ENCODE measurements around the gene WDR20. TPM values are rescaled to one million over a fixed set of nuclear protein-coding genes. Genes with fewer than 3 reads are reported as not detected.
A peak's percentile ranks its signal among the peaks of the same experiment; 100 is the strongest.

Gene WDR20
- total RNA-seq, 4 donors from 2014 or later: 27.3 to 39.4 (median 33.0) TPM

- TF ChIP-seq EP300 (IDR thresholded peaks at IDR 0.05) (no peak), POLR2A (IDR thresholded peaks at IDR 0.05) (no peak), POLR2AphosphoS5 (IDR thresholded peaks at IDR 0.05) (no peak)
- TF ChIP-seq, protein P1, sequence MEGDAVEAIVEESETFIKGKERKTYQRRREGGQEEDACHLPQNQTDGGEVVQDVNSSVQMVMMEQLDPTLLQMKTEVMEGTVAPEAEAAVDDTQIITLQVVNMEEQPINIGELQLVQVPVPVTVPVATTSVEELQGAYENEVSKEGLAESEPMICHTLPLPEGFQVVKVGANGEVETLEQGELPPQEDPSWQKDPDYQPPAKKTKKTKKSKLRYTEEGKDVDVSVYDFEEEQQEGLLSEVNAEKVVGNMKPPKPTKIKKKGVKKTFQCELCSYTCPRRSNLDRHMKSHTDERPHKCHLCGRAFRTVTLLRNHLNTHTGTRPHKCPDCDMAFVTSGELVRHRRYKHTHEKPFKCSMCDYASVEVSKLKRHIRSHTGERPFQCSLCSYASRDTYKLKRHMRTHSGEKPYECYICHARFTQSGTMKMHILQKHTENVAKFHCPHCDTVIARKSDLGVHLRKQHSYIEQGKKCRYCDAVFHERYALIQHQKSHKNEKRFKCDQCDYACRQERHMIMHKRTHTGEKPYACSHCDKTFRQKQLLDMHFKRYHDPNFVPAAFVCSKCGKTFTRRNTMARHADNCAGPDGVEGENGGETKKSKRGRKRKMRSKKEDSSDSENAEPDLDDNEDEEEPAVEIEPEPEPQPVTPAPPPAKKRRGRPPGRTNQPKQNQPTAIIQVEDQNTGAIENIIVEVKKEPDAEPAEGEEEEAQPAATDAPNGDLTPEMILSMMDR (IDR thresholded peaks at IDR 0.05): no peak
These were observed 80.3 kb downstream of the WDR20 start for GRCh38 chr14:102220031-102220430.

DNA sequence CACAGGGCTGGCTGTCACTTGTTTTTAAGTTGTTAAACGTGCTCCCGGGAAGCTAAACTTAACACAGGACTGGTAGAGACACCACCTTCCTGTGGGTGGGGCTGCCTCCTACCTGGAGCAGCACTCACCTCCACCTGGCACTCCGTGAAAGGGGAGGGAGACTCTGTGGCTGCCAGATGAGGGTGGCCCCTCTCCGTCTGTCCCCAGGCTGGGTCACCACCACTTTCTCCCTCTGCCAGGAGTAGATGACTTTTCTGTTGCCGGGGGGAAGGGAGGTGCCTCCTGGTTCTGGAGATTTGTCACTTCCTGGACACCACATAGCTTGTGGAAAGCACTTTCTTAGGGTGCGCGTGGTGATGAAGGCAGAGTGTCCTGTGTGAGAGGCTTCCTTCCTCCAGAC lies 81.3 kb downstream of the WDR20 start:
- TF ChIP-seq, protein P1 (IDR thresholded peaks at IDR 0.05): no peak
- no peak for TF ChIP-seq POLR2AphosphoS5 (IDR thresholded peaks at IDR 0.05)
- no peaks in the 10 kb centered on the region for H3K9me3 ChIP-seq
- no peak for DNase-seq (ENCODE audit: low spot score in 2 of 2)
- H3K4me1 ChIP-seq: peaks cover 9% of the 10 kb centered on the region
- H3K27me3 ChIP-seq: no peaks in the 10 kb centered on the region
- peak overlapping the region; percentile 13 for H3K27ac ChIP-seq
- 27% methylated on average over 7 of the region's 7 CpGs for WGBS
- H3K36me3 ChIP-seq: peaks cover 8% of the 10 kb centered on the region
- no peak overlapping the region for H3K4me3 ChIP-seq

More at GRCh38 chr14:102220031-102220430, 80.3 kb downstream of the WDR20 start:
- peaks cover 8% of the 10 kb centered on the region for H3K36me3 ChIP-seq
- no peaks in the 10 kb centered on the region for H3K27me3 ChIP-seq
- no peak overlapping the region for H3K27ac ChIP-seq
- 76% methylated on average over 10 of the region's 12 CpGs for WGBS
- no peak for DNase-seq (ENCODE audit: low spot score in 2 of 2)
- H3K4me1 ChIP-seq: peaks cover 18% of the 10 kb centered on the region
- H3K4me3 ChIP-seq: no peak overlapping the region
- H3K9me3 ChIP-seq: no peaks in the 10 kb centered on the region

DNA sequence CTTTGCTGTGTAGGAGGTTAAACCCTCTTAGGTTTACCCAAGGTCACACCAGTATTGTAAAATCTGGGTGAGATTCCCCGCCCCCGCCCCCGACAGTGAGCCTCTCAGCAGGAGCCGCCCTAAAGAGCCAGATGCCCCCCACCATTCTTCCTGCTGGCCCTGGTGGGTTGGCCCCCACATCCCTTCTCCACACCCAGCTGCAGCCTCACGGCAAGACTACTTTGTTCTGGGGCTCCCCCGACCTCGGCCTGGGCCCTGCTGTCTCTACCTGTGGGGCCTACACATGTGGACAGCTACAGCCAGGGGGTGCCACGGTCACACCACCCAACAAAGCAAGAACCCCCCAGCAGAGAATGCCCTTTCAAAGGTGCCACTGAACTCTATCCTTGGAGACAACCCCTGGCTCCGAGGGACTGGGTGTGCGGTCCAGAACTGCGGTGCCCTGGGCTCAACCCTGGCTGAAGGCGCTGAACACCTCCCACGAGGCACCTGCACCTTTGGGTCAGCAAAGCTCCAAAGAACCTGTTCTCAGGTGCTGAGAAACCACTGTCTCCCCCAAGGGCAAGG lies 82.4 kb downstream of the WDR20 start:
- no peak overlapping the region for H3K4me3 ChIP-seq
- 87% methylated on average over 11 of the region's 13 CpGs for WGBS
- H3K27me3 ChIP-seq: no peaks in the 10 kb centered on the region

DNA sequence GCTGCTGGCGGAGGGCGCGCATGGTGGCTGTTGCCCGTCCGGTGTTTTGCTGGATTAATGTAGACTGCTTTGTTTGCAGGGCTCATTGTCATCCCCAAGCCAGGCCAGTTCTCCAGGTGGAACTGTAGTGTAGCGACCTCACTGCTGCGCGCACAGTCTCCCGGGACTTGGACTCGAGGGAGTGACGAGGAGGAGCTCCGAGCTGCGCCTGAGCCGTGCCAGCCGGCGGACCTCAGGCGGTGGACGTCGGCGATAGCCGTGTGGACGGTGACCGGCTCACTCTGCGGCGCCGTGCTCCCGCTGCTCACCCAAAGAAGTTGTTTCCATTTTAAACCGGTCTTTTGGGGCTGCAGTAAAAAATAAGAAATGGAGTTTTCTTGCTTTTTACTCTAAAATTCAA lies 83.1 kb downstream of the WDR20 start:
- Histone ChIP-seq H3K27ac (no peak overlapping the region), H3K36me3 (peaks cover 8% of the 10 kb centered on the region), H3K4me1 (peaks cover 9% of the 10 kb centered on the region), H3K27me3 (no peaks in the 10 kb centered on the region), H3K9me3 (no peaks in the 10 kb centered on the region), H3K4me3 (no peak overlapping the region)
- TF ChIP-seq POLR2AphosphoS5 (IDR thresholded peaks at IDR 0.05) (no peak), POLR2A (IDR thresholded peaks at IDR 0.05) (no peak), EP300 (IDR thresholded peaks at IDR 0.05) (no peak)
- TF ChIP-seq, protein P1 (IDR thresholded peaks at IDR 0.05): no peak
- 94% methylated on average over 28 of the region's 28 CpGs for WGBS
- DNase-seq (ENCODE audit: low spot score in 2 of 2): no peak

More for the DNA sequence above, 82.4 kb downstream of the WDR20 start:
- peaks cover 9% of the 10 kb centered on the region for H3K4me1 ChIP-seq
- no peak for DNase-seq (ENCODE audit: low spot score in 2 of 2)
- no peaks in the 10 kb centered on the region for H3K9me3 ChIP-seq
- H3K36me3 ChIP-seq: peaks cover 8% of the 10 kb centered on the region
- H3K27ac ChIP-seq: no peak overlapping the region
- no peak for TF ChIP-seq POLR2AphosphoS5 (IDR thresholded peaks at IDR 0.05)
- TF ChIP-seq EP300 (IDR thresholded peaks at IDR 0.05): no peak
- TF ChIP-seq, protein P1 (IDR thresholded peaks at IDR 0.05): no peak

GRCh38 chr14:102223682-102224081 lies 84.0 kb downstream of the WDR20 start:
- no peak for DNase-seq (ENCODE audit: low spot score in 2 of 2)
- peaks cover 8% of the 10 kb centered on the region for H3K36me3 ChIP-seq
- no peak overlapping the region for H3K27ac ChIP-seq
- 90% methylated on average over 6 of the region's 6 CpGs for WGBS
- no peaks in the 10 kb centered on the region for H3K27me3 ChIP-seq
- TF ChIP-seq POLR2A (IDR thresholded peaks at IDR 0.05) (no peak), EP300 (IDR thresholded peaks at IDR 0.05) (no peak)
- peaks cover 9% of the 10 kb centered on the region for H3K4me1 ChIP-seq
- H3K9me3 ChIP-seq: no peaks in the 10 kb centered on the region
- no peak overlapping the region for H3K4me3 ChIP-seq

DNA sequence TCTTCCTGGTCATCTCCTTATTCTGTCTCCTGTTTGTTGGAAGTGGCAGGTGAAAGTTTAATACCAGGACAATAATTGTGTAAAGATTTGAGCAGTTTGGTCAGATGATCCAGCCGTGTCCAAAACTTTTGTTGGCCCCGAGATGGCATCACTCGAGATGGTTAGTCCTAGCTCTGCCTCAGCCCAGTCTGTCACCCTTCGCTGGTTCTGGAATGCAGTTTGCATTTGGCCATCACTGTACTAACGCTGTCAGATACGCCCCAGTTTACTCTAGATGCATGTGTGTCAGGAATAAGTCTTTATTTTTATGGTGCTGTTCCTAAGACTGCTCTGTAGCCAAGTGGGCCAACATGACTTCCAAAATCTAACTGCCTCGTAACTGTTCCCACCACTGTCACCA lies 85.7 kb downstream of the WDR20 start:
- H3K27ac ChIP-seq: no peak overlapping the region

More for the DNA sequence above, 85.7 kb downstream of the WDR20 start:
- H3K36me3 ChIP-seq: peaks cover 8% of the 10 kb centered on the region
- WGBS: 84% methylated on average over 7 of the region's 7 CpGs
- H3K27me3 ChIP-seq: no peaks in the 10 kb centered on the region
- H3K9me3 ChIP-seq: no peaks in the 10 kb centered on the region
- H3K4me1 ChIP-seq: peaks cover 9% of the 10 kb centered on the region
- no peak overlapping the region for H3K4me3 ChIP-seq
- TF ChIP-seq POLR2AphosphoS5 (IDR thresholded peaks at IDR 0.05) (no peak), POLR2A (IDR thresholded peaks at IDR 0.05) (no peak), EP300 (IDR thresholded peaks at IDR 0.05) (no peak)
- TF ChIP-seq, protein P1 (IDR thresholded peaks at IDR 0.05): no peak
- no peak for DNase-seq (ENCODE audit: low spot score in 2 of 2)

Data from suprapubic skin (tissue), 4 donors.